H7 (cell line): ENCODE results near the gene CDH20. TPM values are rescaled to one million over a fixed set of nuclear protein-coding genes. Genes with fewer than 3 reads are reported as not detected.

Experiments
- DNase-seq: peaks from one replicate; pipeline ENCODE4 v3.0.0; 2012
- H3K27me3 ChIP-seq: 2 replicates; pipeline ENCODE4 v1.6.0; 2011; ENCODE audit warnings: mild to moderate bottlenecking, low read length; ENCODE audit not compliant: control insufficient read depth, insufficient read depth
- H3K36me3 ChIP-seq: replicated peaks from 2 replicates; pipeline ENCODE4 v1.5.1; 2011; ENCODE audit warnings: low read length; ENCODE audit not compliant: control insufficient read depth, insufficient read depth
- H3K4me3 ChIP-seq: 2 replicates; pipeline ENCODE4 v1.5.1; 2011; ENCODE audit warnings: low read depth, mild to moderate bottlenecking, control low read depth, low read length, moderate library complexity; ENCODE audit not compliant: insufficient read depth
- total RNA-seq: library from RNA; depleted of rRNA; stranded (reverse); fragments of >200 nt; shearing (Covaris generic); gene quantifications from 2 replicates; pipeline ENCODE4 v1.2.3, GENCODE V29; 2014

CDH20 gene
- total RNA-seq, 1 experiment from 2014 or later, result 0.31 TPM

GRCh38 chr18:61600422-61600821 lies 267.2 kb downstream of the CDH20 start:
- DNase-seq, result no peak
- Histone ChIP-seq H3K27me3 (no peaks in the 10 kb centered on the region), H3K36me3 (no peaks in the 10 kb centered on the region), H3K4me3 (no peak overlapping the region)

DNA sequence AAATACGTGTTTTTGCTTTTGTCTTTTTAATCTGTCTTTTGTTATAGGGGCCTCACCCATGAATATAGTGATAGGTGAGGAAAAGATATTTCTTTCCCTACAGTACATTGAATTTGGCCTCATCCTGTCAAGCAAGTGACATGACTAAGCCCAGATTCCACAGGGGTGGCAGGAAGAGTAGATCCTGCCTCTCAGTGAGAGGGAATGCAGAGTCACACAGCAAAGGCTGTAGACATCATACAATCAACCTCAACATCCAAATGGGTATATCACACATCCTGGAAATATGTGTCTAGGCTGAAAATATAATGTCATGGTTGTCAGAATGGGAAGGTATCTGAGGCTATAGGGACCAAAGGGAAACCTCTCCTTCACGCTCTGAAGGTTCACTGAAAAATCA lies 269.6 kb downstream of the CDH20 start:
- DNase-seq, result no peak
- Histone ChIP-seq H3K27me3 (no peaks in the 10 kb centered on the region), H3K4me3 (no peak overlapping the region), H3K36me3 (no peaks in the 10 kb centered on the region)
